ENCODE measurements around the gene WDR88.

The WDR88 gene

GRCh38 chr19:33205110-33205509 lies 73.2 kb downstream of the WDR88 start:
- no peaks in the 10 kb centered on the region for H3K27me3 ChIP-seq
- no peak overlapping the region for H3K4me3 ChIP-seq (ENCODE audit: low read depth, low read length)
- H3K36me3 ChIP-seq: peaks cover 41% of the 10 kb centered on the region
- no peaks in the 10 kb centered on the region for H3K4me1 ChIP-seq
- no peak for TF ChIP-seq CTCF (IDR thresholded peaks at IDR 0.05; ENCODE audit: low read depth, low read length)
- H3K9me3 ChIP-seq: no peaks in the 10 kb centered on the region
- DNase-seq: no peak

- no peaks in the 10 kb centered on the region for H3K9me3 ChIP-seq
- no peaks in the 10 kb centered on the region for H3K27me3 ChIP-seq
- no peak for DNase-seq
- no peaks in the 10 kb centered on the region for H3K4me1 ChIP-seq
- TF ChIP-seq CTCF (IDR thresholded peaks at IDR 0.05; ENCODE audit: low read depth, low read length): no peak
- H3K36me3 ChIP-seq: peaks cover 41% of the 10 kb centered on the region
- no peak overlapping the region for H3K4me3 ChIP-seq (ENCODE audit: low read depth, low read length)
Observed at GRCh38 chr19:33205531-33206260, 73.8 kb downstream of the WDR88 start.

GRCh38 chr19:33206261-33207039 lies 74.5 kb downstream of the WDR88 start:
- H3K27me3 ChIP-seq: no peaks in the 10 kb centered on the region

GRCh38 chr19:33207040-33207620 lies 75.2 kb downstream of the WDR88 start:
- Histone ChIP-seq H3K4me1 (no peaks in the 10 kb centered on the region), H3K9me3 (no peaks in the 10 kb centered on the region), H3K27me3 (no peaks in the 10 kb centered on the region), H3K36me3 (peaks cover 38% of the 10 kb centered on the region), H3K4me3 (ENCODE audit: low read depth, low read length) (no peak overlapping the region)
- no peak for TF ChIP-seq CTCF (IDR thresholded peaks at IDR 0.05; ENCODE audit: low read depth, low read length)
- DNase-seq: no peak

More at GRCh38 chr19:33206261-33207039, 74.5 kb downstream of the WDR88 start:
- no peak for DNase-seq
- Histone ChIP-seq H3K9me3 (no peaks in the 10 kb centered on the region), H3K4me1 (no peaks in the 10 kb centered on the region), H3K4me3 (ENCODE audit: low read depth, low read length) (no peak overlapping the region), H3K36me3 (peaks cover 41% of the 10 kb centered on the region)
- no peak for TF ChIP-seq CTCF (IDR thresholded peaks at IDR 0.05; ENCODE audit: low read depth, low read length)

GRCh38 chr19:33207903-33208302 lies 76.0 kb downstream of the WDR88 start:
- no peak for TF ChIP-seq CTCF (IDR thresholded peaks at IDR 0.05; ENCODE audit: low read depth, low read length)
- no peak for DNase-seq
- H3K4me1 ChIP-seq: no peaks in the 10 kb centered on the region
- H3K4me3 ChIP-seq (ENCODE audit: low read depth, low read length): no peak overlapping the region
- H3K9me3 ChIP-seq: no peaks in the 10 kb centered on the region
- H3K27me3 ChIP-seq: no peaks in the 10 kb centered on the region
- peaks cover 31% of the 10 kb centered on the region for H3K36me3 ChIP-seq

All from BE2C (cell line).